Adrenal gland (tissue), 12 donors: ENCODE measurements around the gene ASB10. TPM values are rescaled to one million over a fixed set of nuclear protein-coding genes. Genes with fewer than 3 reads are reported as not detected.

Source experiments
- DNase-seq, 7 donors: peaks; one replicate each; pipeline ENCODE4 v3.0.0-alpha.2; 2019 to 2020
- H3K27ac ChIP-seq, 5 donors: fragments of 200-600 bp; sonication (generic) in 4 of 5; 1 replicate in 3 of 5; 2 replicates in 2 of 5; pipeline versions ENCODE4 v1.5.1 to v1.8.0; 2016 to 2020; ENCODE audit warnings: mild to moderate bottlenecking in 1 of 5
- H3K27me3 ChIP-seq: fragments of 200-600 bp; 2 replicates; pipeline ENCODE4 v1.8.0; 2021
- H3K36me3 ChIP-seq, 2 donors: fragments of 200-600 bp; replicated peaks in 1 of 2; 1 replicate in 1 of 2; 2 replicates in 1 of 2; pipeline versions ENCODE4 v1.5.1 to v1.8.0; 2018 to 2022
- H3K4me1 ChIP-seq, 2 donors: fragments of 200-600 bp; replicated peaks in 1 of 2; 1 replicate in 1 of 2; 2 replicates in 1 of 2; pipeline versions ENCODE4 v1.5.1 to v1.8.0; 2018 to 2021
- H3K4me3 ChIP-seq, 4 donors: fragments of 200-600 bp; sonication (generic) in 3 of 4; one replicate each; pipeline ENCODE4 v1.5.1; 2016 to 2018
- H3K9me3 ChIP-seq, 3 donors: fragments of 200-600 bp; sonication (generic) in 1 of 3; replicated peaks in 1 of 3; 1 replicate in 2 of 3; 2 replicates in 1 of 3; pipeline versions ENCODE4 v1.5.1 to v1.8.0; 2016 to 2021
- CTCF ChIP-seq, 6 experiments: fragments of 450-650 bp in 4 of 6; fragments of 200-600 bp in 2 of 6; sonication (generic) in 1 of 6; IDR thresholded peaks; 1 replicate in 5 of 6; 2 replicates in 1 of 6; pipeline versions ENCODE4 v1.5.1 to v1.8.0; 2016 to 2021; ENCODE audit warnings: antibody characterized with exemption in 6 of 6, mild to moderate bottlenecking in 2 of 6, moderate library complexity in 1 of 6
- POLR2A ChIP-seq, 2 donors: fragments of 450-650 bp; IDR thresholded peaks; one replicate each; pipeline ENCODE4 v1.6.1; 2017; ENCODE audit warnings: antibody characterized with exemption in 2 of 2, mild to moderate bottlenecking in 2 of 2, moderate library complexity in 1 of 2
- WGBS, 4 donors: extraction: QIAGEN DNeasy Blood & Tissue Kit in 2 of 4; methylation state at CpG; one replicate each; pipeline versions ENCODE4 v1.1.5 to v1.1.7; 2013 to 2017; 5-methylcytosine and 5-hydroxymethylcytosine counted together
- intact Hi-C, 2 donors: fragments of 100-400 bp; cut with DNase I; formaldehyde crosslinking; loops; one replicate each; pipeline versions ENCODE4 v1.14.1 to v1.15.0; 2022 to 2023
- polyA plus RNA-seq, 3 donors: library from polyadenylated mRNA; stranded (reverse); fragments of 200-250 nt in 2 of 3; fragments of 350-450 nt in 1 of 3; fragmentation: Illumina TruSeq in 1 of 3; extraction: RNeasy Lipid Tissue Mini Kit (QIAGEN cat#74804) in 1 of 3; gene quantifications; one replicate each; pipeline ENCODE4 v1.2.3, GENCODE V29; 2013 to 2014
- total RNA-seq, 9 donors: library from RNA; depleted of rRNA in 4 of 9; stranded (reverse); fragments of >200 nt in 4 of 9; fragments of 120-200 nt in 1 of 9; fragmentation: NEBNext Ultra II Directional in 1 of 9; extraction: Animal tissue kit (Norgen Biotek cat#: 25700) in 1 of 9; gene quantifications; one replicate each; pipeline versions ENCODE4 v1.1.0 to v1.2.4, GENCODE V29; 2013 to 2023
- donor health status: healthy with polysubstance abuse.
- donor health status: Bipolar disorder and iron deficiency.
- donor health status: DM: yes; HTN: yes; CAD: no.
- donor health status: DM: no; HTN: no; CAD: no.
- donor health status: DM: no; HTN: no; CAD: no.
- donor health status: DM: yes; HTN: yes; CAD: no.

The ASB10 gene
- total and polyA plus RNA-seq, 12 donors: not detected

- Histone ChIP-seq H3K4me3 (no peak overlapping the region), H3K27ac (no peak overlapping the region), H3K27me3 (no peaks in the 10 kb centered on the region), H3K9me3 (no peaks in the 10 kb centered on the region), H3K4me1 (no peaks in the 10 kb centered on the region), H3K36me3 (no peaks in the 10 kb centered on the region)
- WGBS, 4 donors: 83 to 89% (median 87%) methylated on average over 1 to 16 of the region's 16 CpGs
- TF ChIP-seq POLR2A (IDR thresholded peaks at IDR 0.05) (no peak), CTCF (IDR thresholded peaks at IDR 0.05) (no peak)
- no peak for DNase-seq
- intact Hi-C loops: no loop called here
Observed at GRCh38 chr7:151185762-151186639, 1.0 kb downstream of the ASB10 start.

GRCh38 chr7:151181011-151181431, 6.0 kb downstream of the ASB10 start:
- Histone ChIP-seq H3K27me3 (no peaks in the 10 kb centered on the region), H3K4me1 (no peaks in the 10 kb centered on the region), H3K36me3 (no peaks in the 10 kb centered on the region), H3K4me3 (no peak overlapping the region), H3K9me3 (no peaks in the 10 kb centered on the region), H3K27ac (no peak overlapping the region)
- intact Hi-C loops: no loop called here
- DNase-seq: no peak
- TF ChIP-seq POLR2A (IDR thresholded peaks at IDR 0.05) (no peak), CTCF (IDR thresholded peaks at IDR 0.05) (no peak)
- 87 to 95% (median 88%) methylated on average over 3 to 22 of the region's 22 CpGs for WGBS, 4 donors

GRCh38 chr7:151179946-151180345, 7.1 kb downstream of the ASB10 start:
- H3K27me3 ChIP-seq: no peaks in the 10 kb centered on the region
- 65 to 76% (median 72%) methylated on average over 4 of the region's 4 CpGs for WGBS, 4 donors
- no peaks in the 10 kb centered on the region for H3K36me3 ChIP-seq
- no peak for TF ChIP-seq POLR2A (IDR thresholded peaks at IDR 0.05)
- TF ChIP-seq CTCF (IDR thresholded peaks at IDR 0.05): no peak
- H3K4me3 ChIP-seq: no peak overlapping the region
- no peak for DNase-seq
- no peaks in the 10 kb centered on the region for H3K9me3 ChIP-seq
- H3K27ac ChIP-seq: no peak overlapping the region
- no peaks in the 10 kb centered on the region for H3K4me1 ChIP-seq
- intact Hi-C loops: loop anchor here in 1 of 2 donors (10.0 kb wide), 1 partner anchor 125 kb away; no protein-coding TSS in a partner anchor

GRCh38 chr7:151179287-151179860, 7.7 kb downstream of the ASB10 start:
- H3K4me3 ChIP-seq: no peak overlapping the region

More at GRCh38 chr7:151179287-151179860, 7.7 kb downstream of the ASB10 start:
- Histone ChIP-seq H3K4me1 (no peaks in the 10 kb centered on the region), H3K9me3 (no peaks in the 10 kb centered on the region), H3K27me3 (peaks cover 5% of the 10 kb centered on the region), H3K27ac (no peak overlapping the region), H3K36me3 (no peaks in the 10 kb centered on the region)
- WGBS, 4 donors: 60 to 94% (median 77%) methylated on average over 1 to 8 of the region's 8 CpGs
- DNase-seq: no peak
- no peak for TF ChIP-seq POLR2A (IDR thresholded peaks at IDR 0.05)
- TF ChIP-seq CTCF (IDR thresholded peaks at IDR 0.05): no peak
- intact Hi-C loops: loop anchor here in 1 of 2 donors (10.0 kb wide), 1 partner anchor 125 kb away; no protein-coding TSS in a partner anchor
